Measurements from ENCODE around the gene SASH1.
A peak's percentile ranks its signal among the peaks of the same experiment; 100 is the strongest.

SASH1 gene

GRCh38 chr6:148461986-148462577, 119.4 kb downstream of the SASH1 start:
- DNase-seq, result no peak

DNA sequence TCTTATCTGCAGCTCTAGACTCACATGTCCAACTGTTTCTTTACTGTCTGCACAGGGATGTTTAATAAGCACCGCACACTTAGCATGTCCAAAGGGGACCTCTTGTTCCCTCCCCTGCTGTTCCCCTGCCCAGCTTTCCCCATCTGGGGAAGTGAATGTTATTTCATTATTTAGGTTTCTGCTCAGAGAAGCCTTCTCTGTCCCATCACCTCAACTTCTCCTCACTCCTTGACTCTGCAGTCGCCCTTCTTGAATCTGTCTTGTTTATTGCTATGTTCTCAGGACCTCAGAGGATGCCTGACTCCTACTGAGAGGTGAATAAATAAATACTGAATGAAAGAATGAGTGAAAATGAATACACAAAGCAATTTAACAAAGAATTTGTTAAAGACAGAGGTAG, 121.0 kb downstream of the SASH1 start:
- DNase-seq, result no peak

GRCh38 chr6:148464319-148465010, 121.8 kb downstream of the SASH1 start:
- DNase-seq, result peak in 3 of 5 donors; percentile 5 to 38 (median 27)

DNA sequence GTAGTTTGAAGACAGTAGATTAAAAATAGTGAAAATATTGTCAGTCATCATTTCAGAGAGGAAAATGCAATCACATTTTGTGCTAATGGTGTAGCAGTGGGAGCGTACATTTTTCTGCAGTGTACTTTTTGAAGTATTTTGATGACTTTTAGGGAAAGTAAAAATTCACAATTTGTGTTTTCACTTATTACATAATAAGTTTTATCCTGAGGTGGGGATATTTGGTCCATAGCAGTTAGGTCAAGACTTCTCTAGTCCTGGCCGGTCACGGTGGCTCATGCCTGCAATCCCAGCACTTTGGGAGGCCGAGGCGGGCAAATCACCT, 122.3 kb downstream of the SASH1 start:
- no peak for DNase-seq

DNA sequence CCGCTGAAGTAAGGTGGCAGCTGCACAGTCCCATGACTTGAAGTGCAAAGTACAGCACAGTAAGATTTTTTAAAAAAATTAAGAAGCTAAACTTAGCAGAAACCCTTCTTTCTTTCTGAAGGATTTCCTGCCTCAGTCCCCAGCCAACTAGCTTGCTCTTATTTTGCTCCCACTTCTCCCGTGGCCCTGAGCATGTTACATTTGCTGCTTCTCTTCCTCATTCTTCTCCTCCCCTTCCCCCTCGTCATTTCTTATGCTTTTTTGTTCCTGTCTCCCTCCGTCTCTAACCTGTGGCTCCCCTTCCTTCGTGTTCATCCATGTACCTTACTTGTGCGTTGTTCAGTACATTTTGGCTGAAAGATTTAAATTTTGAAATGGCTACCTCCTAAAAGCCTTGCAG, 123.0 kb downstream of the SASH1 start:
- DNase-seq, result no peak

GRCh38 chr6:148466158-148466557, 123.5 kb downstream of the SASH1 start:
- no peak for DNase-seq

DNA sequence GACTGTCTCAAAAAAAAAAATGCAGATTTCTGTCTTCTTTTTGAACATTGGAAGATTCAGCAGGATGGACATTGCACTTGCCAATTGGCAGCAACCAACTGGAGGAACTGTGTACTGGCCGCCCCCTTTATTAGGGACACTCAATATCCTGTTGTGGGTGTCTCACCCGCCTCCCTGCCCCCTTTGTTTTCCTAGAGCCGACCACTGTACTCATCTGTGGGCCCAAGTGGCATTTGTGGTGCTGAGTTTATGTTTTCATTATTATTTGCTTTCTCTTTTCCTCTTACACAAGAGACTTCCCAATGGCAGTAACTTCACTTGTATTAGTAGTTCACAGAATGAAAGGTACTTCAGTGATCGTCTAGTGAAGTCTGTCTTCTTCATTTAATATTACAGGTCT, 125.3 kb downstream of the SASH1 start:
- no peak for DNase-seq

DNA sequence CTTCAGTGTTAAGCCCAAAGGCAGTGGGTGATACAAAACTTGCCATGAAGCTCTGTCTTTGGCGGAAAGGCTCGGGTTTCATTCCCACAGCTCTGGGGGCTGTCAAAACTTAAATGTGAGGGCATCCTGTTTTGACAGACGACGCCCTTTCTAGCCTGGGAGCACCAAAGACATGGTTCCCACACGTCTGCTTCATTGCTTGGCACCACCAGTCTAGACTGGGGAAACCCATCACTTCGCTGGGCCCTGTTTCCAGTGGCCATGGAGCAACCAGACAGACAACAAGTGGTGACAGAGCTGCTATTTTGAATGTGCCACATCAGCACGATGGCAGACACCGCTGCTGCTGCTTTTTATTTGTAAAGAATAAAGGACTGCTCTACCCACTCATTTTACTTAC, 127.5 kb downstream of the SASH1 start:
- no peak for DNase-seq

- no peak for DNase-seq
Measured at GRCh38 chr6:148470606-148471465, 128.2 kb downstream of the SASH1 start.

GRCh38 chr6:148471624-148472159, 129.1 kb downstream of the SASH1 start:
- no peak for DNase-seq

DNA sequence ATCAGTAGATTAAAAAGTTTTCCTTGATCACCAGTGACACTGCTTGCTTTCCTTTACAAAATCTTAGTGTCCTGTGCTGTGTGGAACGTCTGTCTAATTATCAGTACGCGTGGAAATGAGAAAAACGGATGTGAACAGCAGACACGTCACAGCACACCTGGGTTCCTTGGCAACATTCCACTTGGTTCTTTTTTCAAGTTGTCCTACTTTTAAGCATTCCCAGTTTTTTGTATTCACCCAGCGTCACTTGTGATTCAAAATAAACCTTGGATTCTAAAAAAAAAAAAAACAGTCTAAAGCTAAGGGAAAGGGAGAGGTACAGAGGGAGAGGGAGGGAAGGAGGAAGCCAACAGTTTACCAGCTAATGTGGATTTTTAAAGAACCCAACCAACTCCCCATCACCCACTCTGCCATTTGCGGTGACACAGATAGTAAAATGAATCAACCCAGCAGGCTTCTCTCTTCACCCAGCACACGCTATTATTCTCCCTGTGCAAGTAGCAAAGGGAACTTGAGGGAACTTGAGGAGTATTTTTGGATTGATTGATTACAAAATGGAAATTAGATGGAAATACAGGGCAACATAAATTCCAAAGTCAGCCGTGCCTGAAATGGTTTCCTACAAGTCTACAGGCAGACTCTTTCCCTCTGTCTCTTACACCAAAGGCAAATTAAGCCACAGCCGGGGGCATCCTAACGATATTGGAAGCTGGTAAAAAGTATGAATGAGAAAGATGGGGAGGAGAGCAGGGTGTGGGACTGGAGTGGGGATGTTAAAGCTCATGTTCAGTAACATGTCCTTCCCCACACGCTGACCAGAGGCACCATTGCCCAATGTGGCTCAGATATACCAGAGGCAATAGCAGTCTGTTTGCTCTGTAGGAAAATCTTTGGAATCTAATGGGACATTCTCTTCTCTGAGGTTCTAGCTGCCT, 129.8 kb downstream of the SASH1 start:
- DNase-seq, result no peak

- no peak for DNase-seq
Measured at GRCh38 chr6:148479497-148479896, 136.9 kb downstream of the SASH1 start.

GRCh38 chr6:148487461-148487860, 144.8 kb downstream of the SASH1 start:
- DNase-seq, result no peak

GRCh38 chr6:148491638-148492251, 149.1 kb downstream of the SASH1 start:
- no peak for DNase-seq

DNA sequence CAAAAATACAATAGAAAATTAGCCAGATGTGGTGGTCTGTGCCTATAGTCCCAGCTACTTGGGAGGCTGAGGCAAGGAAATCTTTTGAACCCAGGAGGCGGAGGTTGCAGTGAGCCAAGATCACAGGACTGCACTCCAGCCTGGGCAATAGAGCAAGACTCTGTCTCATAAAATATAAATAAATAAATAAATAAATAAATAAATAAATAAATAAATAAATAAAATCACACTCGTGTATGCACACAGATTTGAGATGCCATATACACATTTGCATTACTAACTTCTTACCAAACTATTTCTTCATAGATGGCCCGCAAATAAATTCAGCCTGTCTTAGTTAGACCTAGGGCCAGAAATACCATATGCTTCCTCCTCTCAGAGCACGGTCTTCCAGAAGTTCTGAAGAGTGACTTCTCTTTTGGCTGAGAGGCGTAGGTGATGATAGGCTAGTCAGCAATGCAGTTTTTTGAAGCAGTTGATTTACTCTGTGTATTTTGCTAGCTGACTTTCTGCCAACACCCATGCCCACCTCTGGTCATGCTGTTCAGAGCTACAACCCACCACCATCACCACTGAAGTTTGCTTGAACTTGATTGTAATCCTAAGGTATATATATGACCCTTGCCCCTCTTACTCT, 150.1 kb downstream of the SASH1 start:
- no peak for DNase-seq

DNA sequence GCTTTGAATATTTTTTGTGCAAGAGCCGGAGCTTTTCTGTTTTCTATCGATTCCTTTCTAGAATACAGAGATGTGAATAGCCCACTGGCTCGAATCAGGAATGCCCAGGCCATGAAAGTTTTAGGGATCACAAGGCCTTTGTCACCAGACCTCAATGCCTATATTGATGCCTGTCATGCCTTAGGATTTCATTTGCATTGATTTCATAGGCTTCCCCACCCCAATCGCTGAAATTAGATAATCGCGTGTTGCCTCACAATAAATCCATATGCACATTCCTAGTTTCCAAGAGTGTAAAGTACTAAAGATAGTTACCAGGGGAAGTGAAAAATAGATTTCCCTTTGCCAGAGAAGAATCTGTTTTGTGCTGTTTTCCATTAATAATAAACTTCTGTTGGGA, 150.8 kb downstream of the SASH1 start:
- no peak for DNase-seq

DNA sequence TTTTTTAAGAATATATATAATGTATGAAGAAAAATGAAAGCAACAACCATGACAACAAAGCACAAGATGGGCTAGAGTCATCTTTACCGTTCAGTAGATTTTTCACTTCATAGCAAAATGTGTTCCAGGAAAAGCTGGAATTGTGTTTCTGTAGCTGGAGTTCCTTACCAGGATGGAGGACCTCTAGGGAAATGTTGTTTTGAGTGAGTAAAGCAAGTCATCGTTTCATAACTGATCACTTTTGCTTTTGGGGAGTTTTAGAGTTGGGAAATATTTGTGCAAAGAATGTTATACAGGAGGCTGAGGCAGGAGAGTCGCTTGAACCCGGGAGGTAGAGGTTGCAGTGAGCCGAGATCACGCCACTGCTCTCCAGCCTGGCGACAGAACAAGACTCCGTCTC, 151.6 kb downstream of the SASH1 start:
- no peak for DNase-seq

- DNase-seq, result peak in 1 of 5 donors; percentile 20
Measured at GRCh38 chr6:148495029-148495428, 152.4 kb downstream of the SASH1 start.

DNA sequence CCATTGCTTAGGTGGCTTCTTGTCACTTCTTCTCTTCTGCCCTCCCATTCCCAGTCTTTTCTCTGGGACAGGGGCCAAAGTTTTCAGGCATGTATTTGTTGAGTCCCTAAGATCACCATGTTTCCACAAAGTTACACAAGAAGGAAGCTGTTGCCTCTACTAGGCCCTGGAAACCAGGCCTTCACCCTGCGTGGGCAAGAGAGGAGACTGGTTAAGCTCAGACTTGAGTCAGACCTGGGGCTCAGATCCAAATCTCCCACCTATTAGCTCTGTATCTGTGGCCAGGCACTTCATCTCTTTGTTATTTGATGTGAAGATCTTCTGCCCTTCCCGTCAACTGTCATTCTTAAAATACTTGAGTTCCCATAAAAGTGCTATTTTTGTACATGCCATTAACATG, 154.6 kb downstream of the SASH1 start:
- no peak for DNase-seq

DNA sequence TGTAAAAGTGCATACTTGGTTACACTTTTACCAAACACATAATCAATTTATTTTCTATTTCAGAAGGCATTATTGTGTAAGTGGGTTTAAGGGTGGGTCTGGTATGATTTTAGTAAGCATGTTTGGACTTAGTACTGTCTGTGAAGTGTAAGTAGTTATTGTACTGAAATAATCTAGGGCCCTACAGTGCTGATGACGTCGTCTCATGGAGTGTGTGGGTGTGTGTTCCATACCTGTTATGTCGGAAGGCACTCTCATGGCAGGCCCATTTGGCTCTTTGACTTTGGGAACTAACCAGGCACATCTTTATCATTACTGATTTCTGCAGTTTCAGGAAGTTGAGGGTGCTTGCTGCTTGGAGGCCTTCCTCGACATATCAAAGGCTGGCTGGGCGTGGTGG, 155.1 kb downstream of the SASH1 start:
- no peak for DNase-seq

DNA sequence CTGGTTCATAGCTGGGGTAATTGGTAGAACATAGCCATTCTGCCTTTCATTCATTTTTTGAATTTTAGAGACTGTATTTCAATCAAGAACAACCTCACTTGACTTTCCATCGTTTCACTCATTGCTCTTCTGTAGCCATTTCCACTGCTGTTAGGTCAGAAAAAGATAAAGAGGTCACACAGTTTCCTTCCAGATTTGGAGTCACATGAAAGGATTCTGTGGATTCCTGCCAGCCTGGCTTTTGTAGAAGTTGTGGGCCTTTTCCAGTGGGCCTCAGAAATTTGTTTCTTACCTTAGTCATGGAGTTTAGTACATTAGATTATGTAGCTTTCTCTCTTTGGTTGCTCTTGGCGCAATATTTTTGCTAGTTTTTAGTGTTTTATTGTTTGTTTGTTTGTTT, 157.8 kb downstream of the SASH1 start:
- DNase-seq, result no peak

DNA sequence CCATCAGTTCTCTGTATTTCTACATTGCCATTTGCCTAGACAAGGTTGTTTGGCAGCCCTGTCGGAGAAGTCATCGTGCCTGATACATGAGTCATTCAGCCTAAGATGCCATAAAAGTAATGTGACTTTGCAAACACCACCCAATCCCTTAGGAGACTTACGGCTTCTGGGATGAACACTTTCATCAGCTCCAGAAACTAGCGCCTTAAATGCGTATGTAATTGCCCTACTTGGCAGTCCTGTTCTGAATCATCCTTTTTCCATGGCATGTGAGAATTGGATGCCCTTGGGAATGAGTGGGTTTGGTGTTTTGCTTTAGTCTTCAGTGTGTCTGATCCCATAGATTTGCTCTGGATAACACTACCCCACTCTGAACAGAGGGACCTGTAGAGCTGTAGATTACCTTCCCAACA, 158.5 kb downstream of the SASH1 start:
- DNase-seq, result no peak

All from T-helper 1 cell (primary cell).